GM21390 (cell line): Measurements from ENCODE around the gene PAX8.

Experiments used
- ATAC-seq: cut with Tn5 transposase; IDR thresholded peaks from one replicate; pipeline ENCODE4 v1.9.1; 2021; ENCODE audit not compliant: unreplicated experiment

Gene PAX8

DNA sequence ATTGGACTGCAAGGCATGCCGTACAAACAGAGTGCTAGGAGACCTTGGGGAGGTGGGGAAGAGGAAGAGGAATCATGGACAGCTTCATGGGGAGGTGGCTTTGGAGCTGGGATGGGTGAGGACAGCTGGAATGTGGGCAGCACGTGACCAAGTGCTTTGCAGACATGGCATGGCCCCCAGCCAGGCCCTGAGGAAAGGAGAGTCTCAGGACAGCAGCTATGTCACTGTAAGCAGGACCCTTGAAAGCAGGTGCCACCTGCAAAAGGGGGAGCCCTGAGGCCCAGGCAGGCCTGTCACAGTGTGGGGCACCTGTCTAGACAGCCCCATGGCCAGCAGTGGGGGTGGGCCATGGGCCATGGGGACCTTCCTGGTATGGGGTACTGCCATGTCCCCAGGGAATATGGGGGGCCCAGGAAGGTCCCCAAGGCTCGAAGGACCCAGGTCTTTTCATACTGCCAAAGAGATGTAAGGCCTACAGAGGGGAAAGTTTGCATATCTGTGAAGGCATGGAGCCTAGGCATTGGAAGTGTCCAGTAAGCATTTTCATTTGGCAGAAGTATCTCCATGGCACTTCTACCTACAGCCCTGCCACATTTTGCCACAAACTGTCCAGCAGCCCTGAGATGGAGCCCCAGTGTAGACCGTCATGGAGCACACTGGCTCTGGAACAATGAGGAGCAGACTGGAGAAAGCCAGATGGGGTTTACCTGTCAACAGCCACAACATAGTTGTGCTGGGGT, 9.9 kb downstream of the PAX8 start:
- ATAC-seq = no peak

DNA sequence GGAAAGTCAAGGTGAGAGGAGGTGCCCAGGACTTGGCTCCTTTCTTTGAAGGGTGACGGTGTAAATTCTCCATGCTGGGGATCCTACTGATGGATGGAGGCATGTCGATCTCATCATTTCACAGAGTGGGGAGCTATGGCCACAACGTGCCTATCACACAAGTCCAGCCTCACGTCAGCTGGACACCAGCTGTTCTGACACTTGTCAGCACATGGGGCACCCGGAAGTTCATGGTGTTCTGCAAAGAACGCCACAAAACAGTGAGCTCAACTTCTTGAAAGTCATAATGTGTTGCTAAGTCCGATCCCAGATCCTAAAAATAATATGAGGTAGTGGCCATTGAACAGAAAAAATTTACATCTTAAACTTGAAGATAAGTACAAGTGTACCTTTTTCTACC, 12.3 kb downstream of the PAX8 start:
- no peak for ATAC-seq

DNA sequence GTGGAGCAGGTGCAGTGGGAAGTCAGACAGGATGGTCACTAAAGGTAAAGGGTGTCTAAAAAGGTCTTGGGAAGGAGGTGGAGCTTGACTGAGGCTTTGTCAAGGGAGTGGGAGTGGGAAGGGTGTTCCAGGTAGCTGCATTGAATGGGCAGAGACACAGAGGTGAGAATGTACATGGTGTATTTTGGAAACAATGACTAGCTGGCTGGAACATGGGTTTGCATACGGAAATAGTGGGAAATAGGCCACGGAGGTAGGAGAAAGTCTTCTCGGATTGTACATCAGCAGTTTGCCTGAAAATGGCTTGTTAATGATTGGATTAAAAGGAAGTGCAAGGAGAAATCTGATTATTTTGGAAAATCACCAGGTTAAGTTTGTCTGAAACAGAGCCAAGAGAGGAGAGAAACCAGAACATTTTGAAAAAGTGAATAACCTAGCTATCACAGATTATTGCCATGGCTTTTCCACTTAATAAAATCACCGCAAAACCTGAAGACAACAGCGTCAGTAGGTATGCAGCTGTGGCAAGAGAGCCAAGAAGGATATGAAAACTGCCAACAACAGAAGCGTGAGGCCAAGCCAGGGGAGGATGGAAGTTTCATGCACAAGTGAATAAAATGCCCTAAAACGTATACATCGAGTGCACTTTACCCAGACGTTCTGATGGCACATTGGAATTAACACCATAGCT, 13.9 kb downstream of the PAX8 start:
- ATAC-seq = no peak

GRCh38 chr2:113263546-113263945, 15.2 kb downstream of the PAX8 start:
- no peak for ATAC-seq

DNA sequence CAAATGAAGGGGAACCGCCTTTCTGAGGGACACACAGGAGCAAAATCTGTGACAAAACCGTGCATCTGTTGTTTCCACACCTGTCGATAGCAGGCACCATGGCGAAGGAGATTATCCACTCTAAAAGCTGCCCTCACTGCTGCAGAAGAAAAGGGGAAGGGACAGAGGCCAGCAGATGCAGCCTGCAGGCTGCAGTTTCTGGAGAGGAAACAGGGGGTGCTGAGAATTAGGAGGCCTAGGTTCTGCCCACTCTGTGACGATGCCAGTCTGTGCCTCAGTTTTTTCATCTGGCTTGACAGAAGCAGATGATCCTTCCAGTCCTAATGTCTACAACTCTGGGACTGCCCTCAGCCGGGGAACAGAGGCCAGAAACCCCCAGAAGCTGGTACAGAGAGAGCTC, 17.7 kb downstream of the PAX8 start:
- no peak for ATAC-seq

DNA sequence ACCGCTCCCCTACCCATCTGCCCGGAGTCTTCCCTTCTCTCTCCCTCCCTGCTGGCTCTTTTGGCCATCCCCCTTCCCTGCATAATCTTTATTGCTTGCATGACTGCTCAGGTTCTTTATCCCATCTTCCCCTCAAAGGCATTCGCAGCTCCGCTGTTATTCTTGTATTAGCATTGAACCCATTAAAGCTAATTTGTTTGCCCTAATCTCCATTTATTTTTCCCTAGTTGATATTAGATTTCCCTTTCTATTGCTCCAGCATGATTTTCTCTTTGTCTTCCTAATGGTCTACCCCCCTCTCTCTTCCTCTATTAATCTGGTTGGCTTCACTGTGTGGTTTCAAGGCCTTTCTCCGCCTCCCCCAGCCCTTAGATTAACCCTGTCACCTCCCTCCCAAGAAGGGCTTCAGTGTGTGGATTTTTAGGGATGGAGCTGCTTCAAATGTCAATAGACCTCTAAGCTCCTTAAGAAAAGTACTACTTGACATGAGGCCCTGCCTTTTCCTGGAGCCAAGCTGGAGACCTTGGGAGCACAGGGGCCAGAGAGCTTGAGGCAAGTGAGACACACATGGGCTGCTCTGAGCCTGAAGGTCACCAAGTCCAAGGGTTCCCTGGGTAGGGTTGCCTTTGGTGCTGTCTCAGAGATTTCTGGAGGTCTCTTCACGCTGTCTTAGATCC, 20.1 kb downstream of the PAX8 start:
- ATAC-seq = no peak

GRCh38 chr2:113257516-113258264, 21.0 kb downstream of the PAX8 start:
- no peak for ATAC-seq

- no peak for ATAC-seq
Measured at GRCh38 chr2:113255140-113256070, 23.3 kb downstream of the PAX8 start.

- ATAC-seq = no peak
Measured at GRCh38 chr2:113253453-113253852, 25.3 kb downstream of the PAX8 start.

GRCh38 chr2:113252047-113252590, 26.6 kb downstream of the PAX8 start:
- no peak for ATAC-seq

DNA sequence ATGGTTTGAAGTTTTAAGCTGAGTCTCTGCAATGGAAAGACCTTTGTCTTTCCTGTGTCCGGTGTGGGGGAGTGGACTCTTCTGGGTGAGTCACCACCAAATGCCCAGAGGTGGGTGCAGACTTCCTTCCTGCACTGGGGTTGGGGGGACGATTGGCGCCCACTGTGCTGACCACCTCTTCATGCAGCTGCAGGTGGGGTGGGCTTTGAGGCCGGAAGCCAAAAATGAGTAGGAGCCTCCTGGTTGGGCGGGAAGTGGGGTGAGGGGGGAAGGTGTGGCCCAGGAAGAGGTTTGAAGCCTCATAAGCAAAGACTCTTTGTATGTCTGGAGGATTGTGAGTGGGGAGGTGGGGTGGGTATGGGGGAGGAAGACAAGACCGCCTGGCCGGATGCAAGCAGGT, 27.6 kb downstream of the PAX8 start:
- ATAC-seq = no peak

GRCh38 chr2:113248997-113249770, 29.5 kb downstream of the PAX8 start:
- ATAC-seq = peak; percentile 64

DNA sequence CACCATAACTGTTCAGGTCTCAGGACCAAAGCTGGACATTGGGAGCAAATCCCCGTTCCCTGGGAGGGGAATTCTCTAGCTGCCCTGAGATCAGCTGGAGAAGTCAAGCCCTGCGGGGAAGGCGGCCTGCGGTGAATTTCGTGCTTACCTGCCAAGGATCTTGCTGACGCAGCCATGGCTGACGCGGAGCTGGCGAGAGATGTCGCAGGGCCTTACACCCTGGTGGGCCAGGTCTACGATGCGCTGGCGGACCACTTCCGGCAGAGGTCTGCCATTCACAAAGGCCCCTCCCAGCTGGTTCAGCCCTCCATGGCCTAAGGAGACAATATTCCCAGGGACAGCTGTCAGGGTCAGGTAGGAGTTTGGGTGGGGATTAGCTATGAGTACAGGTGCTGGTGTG, 32.1 kb downstream of the PAX8 start:
- ATAC-seq = no peak

- ATAC-seq = no peak
Measured at GRCh38 chr2:113245276-113245711, 33.4 kb downstream of the PAX8 start.

DNA sequence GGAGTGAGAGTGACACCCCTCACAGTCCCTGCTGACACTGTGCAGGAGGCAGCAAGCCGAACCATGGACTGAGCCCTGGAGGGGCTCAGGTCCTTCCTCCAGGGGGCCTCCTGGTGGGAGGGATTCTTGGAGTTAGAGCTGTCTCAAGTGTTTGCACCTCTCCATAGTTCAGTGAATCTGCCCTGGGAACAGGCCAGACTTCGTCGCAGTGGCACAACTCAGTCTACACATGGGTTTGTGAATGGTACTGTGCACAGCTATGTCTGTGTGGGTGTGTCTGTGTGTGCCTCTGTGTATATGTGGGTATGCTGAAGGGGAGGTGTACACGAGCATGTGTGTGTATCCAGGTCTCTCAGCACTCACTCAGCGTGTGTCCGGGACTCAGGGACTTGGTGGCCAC, 36.4 kb downstream of the PAX8 start:
- ATAC-seq = no peak

GRCh38 chr2:113240915-113241911, 37.5 kb downstream of the PAX8 start:
- no peak for ATAC-seq

GRCh38 chr2:113240150-113240914, 38.4 kb downstream of the PAX8 start:
- no peak for ATAC-seq
